Retina (tissue), 1 donor: ENCODE measurements around the gene KANSL1.
A peak's percentile ranks its signal among the peaks of the same experiment; 100 is the strongest.
"Not testable (repeated sequence)": the region's sequence is repeated elsewhere in the genome, so short reads cannot be mapped to it uniquely, and the experiment has no call there.

Experiments used
- DNase-seq: peaks from one replicate; pipeline ENCODE4 v3.0.0-alpha.2; 2016

KANSL1 gene

DNA sequence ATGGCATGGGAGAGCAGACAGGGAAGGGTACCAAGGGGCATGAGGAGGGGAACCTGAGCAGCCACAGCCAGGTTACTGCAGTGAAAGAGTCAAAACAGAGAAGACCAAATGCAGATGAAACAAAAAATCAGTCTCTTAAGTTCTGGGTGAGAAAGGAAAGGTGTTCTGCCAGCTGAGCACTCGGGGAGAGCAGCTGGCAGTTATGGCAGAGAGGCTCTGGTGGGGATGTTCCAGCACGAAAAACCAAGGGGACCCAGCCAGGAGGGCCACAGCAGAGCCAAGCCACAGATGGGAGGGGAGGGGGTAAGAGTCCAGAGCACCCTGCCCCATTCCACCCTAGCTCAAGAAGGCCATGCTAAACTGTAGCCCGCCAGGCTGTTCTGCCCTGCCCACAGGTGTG, 162.5 kb downstream of the KANSL1 start:
- DNase-seq, result no peak

DNA sequence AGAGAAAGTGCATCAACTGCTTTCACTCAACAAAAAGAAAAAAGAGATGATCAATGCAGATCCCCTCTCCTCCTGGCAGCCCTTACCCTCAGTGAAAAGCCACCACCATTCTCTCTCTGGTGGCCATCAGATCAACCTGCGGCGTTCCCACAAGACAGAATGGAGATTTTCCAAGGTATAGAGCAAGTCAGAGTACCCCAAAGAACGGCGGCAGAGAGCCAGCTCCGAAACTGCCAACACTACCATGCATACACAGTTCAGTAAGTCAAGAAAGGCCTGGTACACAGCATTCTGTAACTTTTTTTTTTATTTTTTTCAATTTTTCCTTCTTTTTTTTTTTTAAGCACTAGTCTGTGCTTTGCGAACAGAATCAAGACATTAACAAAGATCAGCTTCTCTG, 163.6 kb downstream of the KANSL1 start:
- DNase-seq, result no peak

DNA sequence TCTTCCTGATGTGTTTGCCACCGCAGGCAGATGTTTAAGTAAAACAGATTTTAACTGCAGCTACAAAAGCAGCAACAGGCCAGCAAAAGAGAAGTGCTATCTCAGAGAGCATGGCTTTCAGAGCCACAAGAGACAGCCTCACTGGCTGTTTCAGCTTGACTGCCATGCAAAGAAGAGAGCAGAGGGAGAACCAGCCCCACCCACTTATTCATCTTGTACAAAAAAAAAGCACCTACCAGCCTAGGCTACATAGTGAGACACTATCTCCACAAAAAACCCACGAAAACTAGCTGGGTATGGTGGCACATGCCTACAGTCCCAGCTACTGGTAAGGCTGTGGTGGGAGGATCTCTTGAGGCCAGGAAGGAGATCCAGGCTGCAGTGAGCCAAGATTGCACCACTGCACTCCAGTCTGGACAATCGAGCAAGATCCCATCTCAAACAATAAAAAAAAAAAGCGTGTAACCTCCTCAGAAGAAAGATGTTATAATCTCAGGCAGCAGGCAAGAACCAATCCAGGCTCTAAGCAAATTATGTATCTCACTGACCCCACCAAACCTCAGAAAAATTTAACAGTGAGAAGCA, 164.2 kb downstream of the KANSL1 start:
- no peak for DNase-seq

DNA sequence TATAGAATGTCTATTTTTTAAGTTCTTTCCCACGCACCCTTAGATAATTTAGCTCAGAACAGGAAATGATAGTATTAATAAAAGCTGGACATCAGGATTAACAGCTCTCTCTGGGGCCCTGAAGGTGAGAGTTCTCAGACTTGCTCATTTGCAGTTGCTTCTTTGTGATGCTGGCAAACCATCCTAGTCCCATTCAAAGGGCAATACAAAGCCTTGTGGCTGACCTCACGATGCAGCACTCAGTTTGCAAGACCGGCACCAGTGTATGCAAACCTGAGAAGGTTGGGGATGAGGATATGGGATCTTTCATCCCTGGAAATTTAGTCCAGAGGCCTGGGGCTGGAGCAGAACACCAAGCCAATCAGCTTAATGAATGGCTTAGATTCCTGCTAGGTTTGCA, 164.9 kb downstream of the KANSL1 start:
- no peak for DNase-seq

DNA sequence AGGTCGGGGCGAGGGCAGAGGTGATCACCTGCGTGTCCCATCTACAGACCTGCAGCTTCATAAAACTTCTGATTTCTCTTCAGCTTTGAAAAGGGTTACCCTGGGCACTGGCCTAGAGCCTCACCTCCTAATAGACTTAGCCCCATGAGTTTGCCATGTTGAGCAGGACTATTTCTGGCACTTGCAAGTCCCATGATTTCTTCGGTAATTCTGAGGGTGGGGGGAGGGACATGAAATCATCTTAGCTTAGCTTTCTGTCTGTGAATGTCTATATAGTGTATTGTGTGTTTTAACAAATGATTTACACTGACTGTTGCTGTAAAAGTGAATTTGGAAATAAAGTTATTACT, 165.3 kb downstream of the KANSL1 start:
- no peak for DNase-seq

DNA sequence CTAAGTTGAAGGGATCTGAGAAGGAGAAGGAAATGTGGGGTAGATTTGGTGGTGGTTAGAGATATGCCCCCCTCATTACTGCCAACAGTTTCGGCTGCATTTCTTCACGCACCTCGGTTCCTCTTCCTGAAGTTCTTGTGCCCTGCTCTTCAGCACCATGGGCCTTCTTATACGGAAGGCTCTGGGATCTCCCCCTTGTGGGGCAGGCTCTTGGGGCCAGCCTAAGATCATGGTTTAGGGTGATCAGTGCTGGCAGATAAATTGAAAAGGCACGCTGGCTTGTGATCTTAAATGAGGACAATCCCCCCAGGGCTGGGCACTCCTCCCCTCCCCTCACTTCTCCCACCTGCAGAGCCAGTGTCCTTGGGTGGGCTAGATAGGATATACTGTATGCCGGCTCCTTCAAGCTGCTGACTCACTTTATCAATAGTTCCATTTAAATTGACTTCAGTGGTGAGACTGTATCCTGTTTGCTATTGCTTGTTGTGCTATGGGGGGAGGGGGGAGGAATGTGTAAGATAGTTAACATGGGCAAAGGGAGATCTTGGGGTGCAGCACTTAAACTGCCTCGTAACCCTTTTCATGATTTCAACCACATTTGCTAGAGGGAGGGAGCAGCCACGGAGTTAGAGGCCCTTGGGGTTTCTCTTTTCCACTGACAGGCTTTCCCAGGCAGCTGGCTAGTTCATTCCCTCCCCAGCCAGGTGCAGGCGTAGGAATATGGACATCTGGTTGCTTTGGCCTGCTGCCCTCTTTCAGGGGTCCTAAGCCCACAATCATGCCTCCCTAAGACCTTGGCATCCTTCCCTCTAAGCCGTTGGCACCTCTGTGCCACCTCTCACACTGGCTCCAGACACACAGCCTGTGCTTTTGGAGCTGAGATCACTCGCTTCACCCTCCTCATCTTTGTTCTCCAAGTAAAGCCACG, 165.9 kb downstream of the KANSL1 start:
- DNase-seq, result no peak

DNA sequence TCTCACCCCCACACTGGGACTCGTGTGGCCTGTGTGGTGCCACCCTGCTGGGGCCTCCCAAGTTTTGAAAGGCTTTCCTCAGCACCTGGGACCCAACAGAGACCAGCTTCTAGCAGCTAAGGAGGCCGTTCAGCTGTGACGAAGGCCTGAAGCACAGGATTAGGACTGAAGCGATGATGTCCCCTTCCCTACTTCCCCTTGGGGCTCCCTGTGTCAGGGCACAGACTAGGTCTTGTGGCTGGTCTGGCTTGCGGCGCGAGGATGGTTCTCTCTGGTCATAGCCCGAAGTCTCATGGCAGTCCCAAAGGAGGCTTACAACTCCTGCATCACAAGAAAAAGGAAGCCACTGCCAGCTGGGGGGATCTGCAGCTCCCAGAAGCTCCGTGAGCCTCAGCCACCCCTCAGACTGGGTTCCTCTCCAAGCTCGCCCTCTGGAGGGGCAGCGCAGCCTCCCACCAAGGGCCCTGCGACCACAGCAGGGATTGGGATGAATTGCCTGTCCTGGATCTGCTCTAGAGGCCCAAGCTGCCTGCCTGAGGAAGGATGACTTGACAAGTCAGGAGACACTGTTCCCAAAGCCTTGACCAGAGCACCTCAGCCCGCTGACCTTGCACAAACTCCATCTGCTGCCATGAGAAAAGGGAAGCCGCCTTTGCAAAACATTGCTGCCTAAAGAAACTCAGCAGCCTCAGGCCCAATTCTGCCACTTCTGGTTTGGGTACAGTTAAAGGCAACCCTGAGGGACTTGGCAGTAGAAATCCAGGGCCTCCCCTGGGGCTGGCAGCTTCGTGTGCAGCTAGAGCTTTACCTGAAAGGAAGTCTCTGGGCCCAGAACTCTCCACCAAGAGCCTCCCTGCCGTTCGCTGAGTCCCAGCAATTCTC, 166.8 kb downstream of the KANSL1 start:
- peak; percentile 38 for DNase-seq

DNA sequence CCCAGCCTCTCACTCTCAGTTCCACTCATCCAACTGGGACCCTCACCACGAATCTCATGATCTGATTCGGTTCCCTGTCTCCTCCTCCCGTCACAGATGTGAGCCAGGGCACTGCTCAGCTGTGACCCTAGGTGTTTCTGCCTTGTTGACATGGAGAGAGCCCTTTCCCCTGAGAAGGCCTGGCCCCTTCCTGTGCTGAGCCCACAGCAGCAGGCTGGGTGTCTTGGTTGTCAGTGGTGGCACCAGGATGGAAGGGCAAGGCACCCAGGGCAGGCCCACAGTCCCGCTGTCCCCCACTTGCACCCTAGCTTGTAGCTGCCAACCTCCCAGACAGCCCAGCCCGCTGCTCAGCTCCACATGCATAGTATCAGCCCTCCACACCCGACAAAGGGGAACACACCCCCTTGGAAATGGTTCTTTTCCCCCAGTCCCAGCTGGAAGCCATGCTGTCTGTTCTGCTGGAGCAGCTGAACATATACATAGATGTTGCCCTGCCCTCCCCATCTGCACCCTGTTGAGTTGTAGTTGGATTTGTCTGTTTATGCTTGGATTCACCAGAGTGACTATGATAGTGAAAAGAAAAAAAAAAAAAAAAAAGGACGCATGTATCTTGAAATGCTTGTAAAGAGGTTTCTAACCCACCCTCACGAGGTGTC, 167.6 kb downstream of the KANSL1 start:
- DNase-seq, result peak; percentile 35

DNA sequence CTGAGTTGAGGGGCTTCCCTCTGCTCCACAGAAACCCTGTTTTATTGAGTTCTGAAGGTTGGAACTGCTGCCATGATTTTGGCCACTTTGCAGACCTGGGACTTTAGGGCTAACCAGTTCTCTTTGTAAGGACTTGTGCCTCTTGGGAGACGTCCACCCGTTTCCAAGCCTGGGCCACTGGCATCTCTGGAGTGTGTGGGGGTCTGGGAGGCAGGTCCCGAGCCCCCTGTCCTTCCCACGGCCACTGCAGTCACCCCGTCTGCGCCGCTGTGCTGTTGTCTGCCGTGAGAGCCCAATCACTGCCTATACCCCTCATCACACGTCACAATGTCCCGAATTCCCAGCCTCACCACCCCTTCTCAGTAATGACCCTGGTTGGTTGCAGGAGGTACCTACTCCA, 168.2 kb downstream of the KANSL1 start:
- no peak for DNase-seq

DNA sequence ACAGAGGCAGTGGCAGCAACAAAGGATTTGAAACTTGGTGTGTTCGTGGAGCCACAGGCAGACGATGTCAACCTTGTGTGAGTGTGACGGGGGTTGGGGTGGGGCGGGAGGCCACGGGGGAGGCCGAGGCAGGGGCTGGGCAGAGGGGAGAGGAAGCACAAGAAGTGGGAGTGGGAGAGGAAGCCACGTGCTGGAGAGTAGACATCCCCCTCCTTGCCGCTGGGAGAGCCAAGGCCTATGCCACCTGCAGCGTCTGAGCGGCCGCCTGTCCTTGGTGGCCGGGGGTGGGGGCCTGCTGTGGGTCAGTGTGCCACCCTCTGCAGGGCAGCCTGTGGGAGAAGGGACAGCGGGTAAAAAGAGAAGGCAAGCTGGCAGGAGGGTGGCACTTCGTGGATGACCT, 168.6 kb downstream of the KANSL1 start:
- no peak for DNase-seq

DNA sequence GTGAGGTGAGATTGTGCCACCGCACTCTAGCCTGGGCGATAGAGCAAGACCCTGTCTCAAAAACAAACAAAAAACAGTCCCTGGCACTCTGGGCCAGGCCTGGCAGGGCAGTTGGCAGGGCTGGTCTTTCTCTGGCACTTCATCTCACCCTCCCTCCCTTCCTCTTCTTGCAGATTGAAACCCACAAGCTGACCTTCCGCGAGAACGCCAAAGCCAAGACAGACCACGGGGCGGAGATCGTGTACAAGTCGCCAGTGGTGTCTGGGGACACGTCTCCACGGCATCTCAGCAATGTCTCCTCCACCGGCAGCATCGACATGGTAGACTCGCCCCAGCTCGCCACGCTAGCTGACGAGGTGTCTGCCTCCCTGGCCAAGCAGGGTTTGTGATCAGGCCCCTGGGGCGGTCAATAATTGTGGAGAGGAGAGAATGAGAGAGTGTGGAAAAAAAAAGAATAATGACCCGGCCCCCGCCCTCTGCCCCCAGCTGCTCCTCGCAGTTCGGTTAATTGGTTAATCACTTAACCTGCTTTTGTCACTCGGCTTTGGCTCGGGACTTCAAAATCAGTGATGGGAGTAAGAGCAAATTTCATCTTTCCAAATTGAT, 169.3 kb downstream of the KANSL1 start:
- peak; percentile 50 for DNase-seq

DNA sequence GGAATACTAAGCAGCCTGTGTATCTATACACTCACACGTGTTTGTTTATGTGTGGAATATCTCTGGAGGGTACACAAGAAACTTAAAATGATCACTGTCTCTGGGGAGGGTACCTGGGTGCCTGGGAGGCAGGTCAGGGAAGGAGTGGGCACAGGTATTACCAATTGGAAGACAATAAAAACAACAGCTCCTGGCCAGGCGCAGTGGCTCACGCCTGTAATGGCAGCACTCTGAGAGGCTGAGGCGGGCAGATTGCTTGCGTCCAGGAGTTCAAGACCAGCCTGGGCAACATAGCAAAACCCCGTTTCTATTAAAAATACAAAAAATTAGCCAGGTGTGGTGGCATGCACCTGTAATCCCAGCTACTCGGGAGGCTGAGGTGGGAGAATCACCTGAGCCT, 169.9 kb downstream of the KANSL1 start:
- not testable (repeated sequence) for DNase-seq

DNA sequence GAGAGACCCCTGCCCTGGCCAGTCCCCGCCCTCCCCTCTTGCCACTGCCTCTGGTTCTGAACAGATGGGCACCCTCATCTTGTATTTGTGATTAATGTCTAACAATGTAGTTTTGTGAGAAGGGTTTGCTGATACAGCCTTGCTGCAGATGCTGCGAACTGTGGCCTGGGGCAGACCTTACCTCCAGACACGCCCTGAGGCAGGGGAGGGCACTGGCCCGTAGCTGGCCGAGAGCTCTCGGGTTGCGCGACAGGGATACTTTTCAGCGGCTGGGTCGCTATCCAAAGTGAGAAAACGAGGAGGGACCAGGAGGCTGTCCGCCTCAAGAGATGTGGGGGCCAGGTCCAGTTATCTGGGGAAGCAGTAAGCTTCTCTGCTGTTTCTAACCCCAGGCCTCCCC, 172.2 kb downstream of the KANSL1 start:
- DNase-seq, result no peak

DNA sequence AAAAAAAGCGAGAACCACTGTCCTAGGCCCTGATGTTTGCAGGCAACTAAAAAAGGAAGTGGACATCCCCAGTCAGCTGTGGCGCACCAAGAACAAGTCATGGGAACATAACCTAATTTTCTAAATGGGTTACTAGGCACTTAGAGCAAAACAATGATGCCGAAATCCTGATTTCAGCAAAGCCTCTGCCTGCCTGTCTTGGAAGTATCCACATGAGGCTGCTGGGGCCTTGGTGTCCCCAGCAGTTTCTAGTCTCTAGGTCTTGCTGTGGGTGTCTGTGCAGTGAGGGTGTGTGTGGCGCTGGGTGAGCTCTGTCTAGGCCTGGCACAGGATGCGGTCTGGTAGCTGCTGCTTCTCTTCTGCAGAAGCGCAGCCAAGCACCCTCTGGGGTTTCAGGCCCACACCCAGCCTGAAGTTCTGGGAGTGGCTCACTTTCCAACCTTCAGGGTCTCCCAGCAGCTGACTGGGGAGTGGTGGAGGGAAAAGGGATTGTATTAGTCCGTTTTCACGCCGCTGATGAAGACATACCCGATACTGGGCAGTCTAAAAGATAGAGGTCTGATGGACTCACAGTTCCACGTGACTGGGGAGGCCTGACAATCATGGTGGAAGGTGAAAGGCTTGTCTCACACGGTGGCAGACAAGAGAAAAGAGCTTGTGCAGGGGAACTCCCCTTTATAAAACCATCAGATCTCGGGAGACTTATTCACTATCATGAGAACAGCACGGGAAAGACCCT, 173.0 kb downstream of the KANSL1 start:
- DNase-seq, result no peak

DNA sequence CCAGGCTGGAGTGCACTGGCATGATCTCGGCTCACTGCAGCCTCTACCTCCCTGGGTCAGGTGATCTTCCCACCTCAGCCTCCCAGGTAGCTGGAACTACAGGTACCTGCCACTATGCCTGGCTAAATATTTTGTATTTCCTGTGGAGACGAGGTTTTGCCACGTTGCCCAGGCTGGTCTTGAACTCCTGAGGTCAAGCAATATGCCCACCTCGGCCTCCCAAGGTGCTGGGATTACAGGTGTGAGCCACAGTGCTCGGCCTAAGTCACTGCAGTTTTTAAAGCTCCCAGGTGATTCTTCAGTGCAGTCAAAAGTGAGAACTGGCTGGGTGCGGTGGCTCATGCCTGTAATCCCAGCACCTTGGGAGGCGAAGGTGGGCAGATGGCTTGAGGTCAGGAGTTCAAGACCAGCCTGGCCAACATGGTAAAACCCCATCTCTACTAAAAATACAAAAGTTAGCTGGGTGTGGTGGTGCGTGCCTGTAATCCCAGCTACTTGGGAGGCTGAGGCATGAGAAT, 173.8 kb downstream of the KANSL1 start:
- not testable (repeated sequence) for DNase-seq

DNA sequence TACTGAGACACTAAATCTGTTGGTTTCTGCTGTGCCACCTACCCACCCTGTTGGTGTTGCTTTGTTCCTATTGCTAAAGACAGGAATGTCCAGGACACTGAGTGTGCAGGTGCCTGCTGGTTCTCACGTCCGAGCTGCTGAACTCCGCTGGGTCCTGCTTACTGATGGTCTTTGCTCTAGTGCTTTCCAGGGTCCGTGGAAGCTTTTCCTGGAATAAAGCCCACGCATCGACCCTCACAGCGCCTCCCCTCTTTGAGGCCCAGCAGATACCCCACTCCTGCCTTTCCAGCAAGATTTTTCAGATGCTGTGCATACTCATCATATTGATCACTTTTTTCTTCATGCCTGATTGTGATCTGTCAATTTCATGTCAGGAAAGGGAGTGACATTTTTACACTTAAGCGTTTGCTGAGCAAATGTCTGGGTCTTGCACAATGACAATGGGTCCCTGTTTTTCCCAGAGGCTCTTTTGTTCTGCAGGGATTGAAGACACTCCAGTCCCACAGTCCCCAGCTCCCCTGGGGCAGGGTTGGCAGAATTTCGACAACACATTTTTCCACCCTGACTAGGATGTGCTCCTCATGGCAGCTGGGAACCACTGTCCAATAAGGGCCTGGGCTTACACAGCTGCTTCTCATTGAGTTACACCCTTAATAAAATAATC, 179.6 kb downstream of the KANSL1 start:
- DNase-seq, result peak; percentile 67

DNA sequence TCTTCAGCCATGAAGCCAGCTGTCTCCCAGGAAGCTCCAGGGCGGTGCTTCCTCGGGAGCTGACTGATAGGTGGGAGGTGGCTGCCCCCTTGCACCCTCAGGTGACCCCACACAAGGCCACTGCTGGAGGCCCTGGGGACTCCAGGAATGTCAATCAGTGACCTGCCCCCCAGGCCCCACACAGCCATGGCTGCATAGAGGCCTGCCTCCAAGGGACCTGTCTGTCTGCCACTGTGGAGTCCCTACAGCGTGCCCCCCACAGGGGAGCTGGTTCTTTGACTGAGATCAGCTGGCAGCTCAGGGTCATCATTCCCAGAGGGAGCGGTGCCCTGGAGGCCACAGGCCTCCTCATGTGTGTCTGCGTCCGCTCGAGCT, 180.1 kb downstream of the KANSL1 start:
- no peak for DNase-seq

DNA sequence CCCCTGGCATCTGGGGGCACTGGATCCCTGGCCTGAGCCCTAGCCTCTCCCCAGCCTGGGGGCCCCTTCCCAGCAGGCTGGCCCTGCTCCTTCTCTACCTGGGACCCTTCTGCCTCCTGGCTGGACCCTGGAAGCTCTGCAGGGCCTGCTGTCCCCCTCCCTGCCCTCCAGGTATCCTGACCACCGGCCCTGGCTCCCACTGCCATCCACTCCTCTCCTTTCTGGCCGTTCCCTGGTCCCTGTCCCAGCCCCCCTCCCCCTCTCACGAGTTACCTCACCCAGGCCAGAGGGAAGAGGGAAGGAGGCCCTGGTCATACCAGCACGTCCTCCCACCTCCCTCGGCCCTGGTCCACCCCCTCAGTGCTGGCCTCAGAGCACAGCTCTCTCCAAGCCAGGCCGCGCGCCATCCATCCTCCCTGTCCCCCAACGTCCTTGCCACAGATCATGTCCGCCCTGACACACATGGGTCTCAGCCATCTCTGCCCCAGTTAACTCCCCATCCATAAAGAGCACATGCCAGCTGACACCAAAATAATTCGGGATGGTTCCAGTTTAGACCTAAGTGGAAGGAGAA, 180.6 kb downstream of the KANSL1 start:
- DNase-seq, result no peak

DNA sequence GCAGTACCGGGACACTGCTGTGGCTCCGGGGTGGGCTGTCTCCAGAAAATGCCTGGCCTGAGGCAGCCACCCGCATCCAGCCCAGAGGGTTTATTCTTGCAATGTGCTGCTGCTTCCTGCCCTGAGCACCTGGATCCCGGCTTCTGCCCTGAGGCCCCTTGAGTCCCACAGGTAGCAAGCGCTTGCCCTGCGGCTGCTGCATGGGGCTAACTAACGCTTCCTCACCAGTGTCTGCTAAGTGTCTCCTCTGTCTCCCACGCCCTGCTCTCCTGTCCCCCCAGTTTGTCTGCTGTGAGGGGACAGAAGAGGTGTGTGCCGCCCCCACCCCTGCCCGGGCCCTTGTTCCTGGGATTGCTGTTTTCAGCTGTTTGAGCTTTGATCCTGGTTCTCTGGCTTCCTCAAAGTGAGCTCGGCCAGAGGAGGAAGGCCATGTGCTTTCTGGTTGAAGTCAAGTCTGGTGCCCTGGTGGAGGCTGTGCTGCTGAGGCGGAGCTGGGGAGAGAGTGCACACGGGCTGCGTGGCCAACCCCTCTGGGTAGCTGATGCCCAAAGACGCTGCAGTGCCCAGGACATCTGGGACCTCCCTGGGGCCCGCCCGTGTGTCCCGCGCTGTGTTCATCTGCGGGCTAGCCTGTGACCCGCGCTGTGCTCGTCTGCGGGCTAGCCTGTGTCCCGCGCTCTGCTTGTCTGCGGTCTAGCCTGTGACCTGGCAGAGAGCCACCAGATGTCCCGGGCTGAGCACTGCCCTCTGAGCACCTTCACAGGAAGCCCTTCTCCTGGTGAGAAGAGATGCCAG, 181.3 kb downstream of the KANSL1 start:
- no peak for DNase-seq
